DMS79 (cell line): ENCODE results near the gene SYDE2.

Source experiments
- DNase-seq: peaks from one replicate; lab custom pipeline; 2025; lab: John Stamatoyannopoulos, UW

The SYDE2 gene

DNA sequence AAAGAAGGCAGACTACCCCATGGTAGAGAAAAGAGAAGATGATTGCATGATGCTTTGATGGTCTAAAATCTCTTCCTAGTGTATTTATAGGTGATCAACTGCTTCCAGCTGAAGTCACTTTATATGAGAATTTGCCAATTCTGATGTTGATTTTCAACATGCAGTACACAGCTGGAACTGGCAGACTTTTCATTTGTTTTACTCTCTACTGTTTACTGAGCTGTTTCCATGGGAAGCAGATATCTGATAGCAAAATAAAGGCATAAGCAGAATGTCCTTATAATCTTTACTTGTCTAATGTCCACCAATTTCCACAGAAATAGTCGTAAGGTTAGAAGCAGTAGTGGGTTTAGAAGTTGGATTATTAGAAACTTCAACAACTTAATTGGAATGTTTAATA is 74.9 kb downstream of the SYDE2 start:
- no peak for DNase-seq

DNA sequence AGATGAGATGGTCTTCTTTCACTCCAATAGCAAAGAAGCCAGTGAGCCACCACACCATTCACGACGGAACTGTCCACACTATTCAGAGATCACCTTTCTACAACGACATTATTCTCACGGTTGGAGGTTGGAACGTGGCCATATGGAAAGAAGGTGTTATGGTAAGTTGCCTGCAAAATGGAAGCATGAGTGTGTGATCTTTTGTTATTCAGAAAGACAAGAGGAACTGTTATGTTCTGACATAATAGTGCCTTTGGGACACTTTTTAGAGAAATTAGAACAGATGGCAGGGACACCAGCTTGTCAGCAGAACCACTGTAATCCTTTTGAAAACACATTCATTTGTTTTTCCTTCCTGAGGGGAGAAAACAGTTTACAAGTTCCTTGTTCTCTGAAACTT is 76.7 kb downstream of the SYDE2 start:
- DNase-seq = peak; percentile 43

DNA sequence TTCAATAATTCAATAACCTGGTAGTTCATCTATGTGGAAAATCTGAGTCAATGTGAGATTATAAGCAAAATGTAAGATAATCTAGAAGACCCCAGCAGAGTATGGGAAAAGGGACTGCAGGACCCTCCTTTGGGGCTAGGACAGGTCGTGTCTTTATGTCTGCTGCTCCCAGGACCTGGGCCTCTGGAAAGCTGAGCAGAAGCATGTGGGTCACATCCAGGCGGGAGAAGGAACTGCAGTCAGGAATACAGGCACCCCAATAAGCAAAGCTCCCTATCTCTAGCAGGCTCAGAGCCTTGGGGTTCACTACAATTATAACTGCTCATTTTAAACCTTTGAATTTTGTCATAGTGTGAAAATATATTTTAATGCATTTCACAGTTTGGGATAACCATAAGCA is 78.6 kb downstream of the SYDE2 start:
- DNase-seq = no peak

DNA sequence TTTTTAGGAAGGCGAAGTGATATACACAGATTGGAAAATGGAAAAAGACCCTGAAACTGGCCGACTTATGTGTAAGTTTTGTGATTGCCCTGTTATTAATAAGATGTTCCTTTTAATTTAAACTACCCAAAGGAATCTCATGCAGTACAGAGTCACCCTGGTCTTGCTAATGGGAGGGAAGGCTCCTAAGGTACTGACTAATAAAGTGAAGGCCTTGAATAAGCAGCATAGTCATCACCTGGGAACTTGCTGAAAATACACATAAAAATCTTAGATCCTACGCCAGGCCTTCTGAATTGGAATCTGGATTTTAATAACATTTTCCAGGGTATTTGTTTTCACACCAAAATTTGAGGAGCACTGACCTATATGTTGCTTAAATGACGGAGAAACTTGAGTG is 79.1 kb downstream of the SYDE2 start:
- no peak for DNase-seq

DNA sequence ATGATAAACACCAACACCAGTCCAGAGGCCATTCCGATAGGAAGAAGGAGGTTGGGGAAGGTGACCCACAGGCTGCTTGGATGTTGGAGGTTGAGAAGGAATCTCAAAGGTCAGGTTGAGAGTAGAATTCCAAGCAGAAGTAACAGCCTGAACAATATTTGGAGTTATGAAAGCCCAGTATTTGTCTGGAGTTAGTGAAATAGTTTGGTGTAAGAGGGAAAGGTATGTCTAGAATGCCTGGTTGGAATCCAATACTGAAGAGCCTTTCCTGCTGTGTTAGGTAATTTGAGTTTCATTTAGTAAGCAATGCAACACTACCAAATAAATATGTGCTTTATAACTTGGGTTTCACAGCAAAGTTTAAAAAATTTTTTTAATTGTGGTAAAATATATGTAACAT is 82.1 kb downstream of the SYDE2 start:
- DNase-seq = no peak

DNA sequence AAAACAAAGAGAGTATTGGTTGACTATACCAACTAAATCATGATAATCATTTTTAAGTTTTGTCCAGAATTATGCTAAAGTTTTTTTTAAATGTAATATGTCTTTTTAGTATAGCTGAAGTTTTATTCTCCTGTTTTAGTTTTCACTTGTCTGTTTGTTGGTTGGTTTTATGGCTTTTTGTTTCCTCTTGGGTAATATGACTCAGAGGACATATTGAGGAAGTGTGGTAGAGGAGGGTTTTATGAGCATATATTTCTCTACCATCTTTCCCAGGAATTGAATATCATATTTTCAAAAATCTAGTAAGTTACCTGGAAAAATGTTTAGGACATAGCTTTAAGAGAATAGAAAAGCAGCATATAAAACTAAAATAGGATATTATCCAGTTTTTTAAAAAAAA is 84.0 kb downstream of the SYDE2 start:
- no peak for DNase-seq

DNA sequence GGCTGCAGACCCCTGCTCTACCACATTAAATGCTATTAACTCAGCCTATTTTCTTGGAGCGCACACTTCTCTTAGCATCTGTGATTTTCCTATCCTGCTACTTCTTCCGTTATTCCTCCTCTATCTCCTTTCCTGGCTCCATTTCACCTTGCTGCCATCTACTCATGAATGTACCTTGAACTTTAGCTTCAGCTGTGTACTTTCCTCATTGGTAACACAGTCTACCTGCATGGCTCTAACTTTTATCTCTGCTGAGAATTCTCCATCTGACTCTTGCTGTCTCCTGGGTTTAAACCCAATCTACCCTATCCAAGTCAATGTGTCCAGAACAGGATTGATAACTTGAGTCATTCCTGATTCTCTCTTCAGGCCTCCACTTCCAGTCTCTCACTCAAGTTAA is 84.9 kb downstream of the SYDE2 start:
- no peak for DNase-seq

DNA sequence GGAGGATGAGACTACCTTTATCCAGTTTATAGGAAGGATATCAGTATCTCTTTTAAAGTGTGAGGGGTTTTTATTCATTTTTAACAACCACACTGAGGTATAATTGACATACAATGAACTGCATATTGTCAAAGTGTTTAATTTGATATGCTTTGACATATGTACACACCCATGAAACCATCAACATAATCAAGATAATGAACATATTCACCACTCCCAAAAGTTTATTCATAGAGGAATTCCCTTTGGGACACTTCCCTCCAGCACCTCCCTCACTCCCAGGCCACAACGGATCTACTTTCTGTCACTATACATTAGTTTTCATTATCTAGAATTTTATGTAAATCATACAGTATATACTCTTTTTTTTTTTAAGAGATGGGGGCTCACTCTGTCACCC is 89.1 kb downstream of the SYDE2 start:
- no peak for DNase-seq

DNA sequence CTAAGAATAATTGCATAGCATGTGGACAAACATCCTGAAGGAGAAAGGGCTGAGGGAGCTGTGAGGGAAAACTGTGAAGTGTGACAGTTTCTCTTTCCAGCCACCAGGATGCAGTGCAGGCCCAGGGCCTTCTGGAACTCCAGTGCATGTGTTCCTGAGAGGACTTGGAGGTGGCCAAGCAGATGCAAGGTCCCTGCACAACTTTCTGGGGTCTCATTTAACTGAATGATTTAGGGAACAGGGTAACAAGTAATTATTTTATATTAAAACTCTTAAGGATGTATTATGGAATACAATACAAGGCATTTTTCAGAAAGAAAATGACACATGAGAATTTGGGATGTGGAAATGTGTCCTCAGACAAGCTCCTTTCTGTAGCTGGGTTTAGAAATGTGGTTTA is 91.3 kb downstream of the SYDE2 start:
- peak; percentile 18 for DNase-seq
